ENCODE data around the gene RAB10.

- TF ChIP-seq CTCF (IDR thresholded peaks at IDR 0.05), result no peak
- TF ChIP-seq POLR2A (IDR thresholded peaks at IDR 0.05), result no peak
Observed at GRCh38 chr2:26144031-26144430, 110.1 kb downstream of the RAB10 start.

Data from Peyer's patch (tissue), 4 donors.